Esophagus muscularis mucosa (tissue), 4 donors: ENCODE results near the gene BST1.

Experiments used
- EP300 ChIP-seq: sonication (generic); formaldehyde crosslinking; IDR thresholded peaks from one replicate; pipeline ENCODE4 v1.6.1; 2017; ENCODE audit warnings: antibody characterized with exemption
- POLR2AphosphoS5 ChIP-seq, 2 donors: sonication (generic); formaldehyde crosslinking; IDR thresholded peaks; one replicate each; pipeline ENCODE4 v1.6.1; 2017; ENCODE audit warnings: antibody characterized with exemption in 2 of 2
- TF ChIP-seq, protein P1 (sequence below), 3 experiments: fragments of 200-600 bp in 2 of 3; fragments of 450-650 bp in 1 of 3; sonication (generic) in 2 of 3; IDR thresholded peaks; one replicate each; pipeline ENCODE4 v1.5.1; 2017 to 2019; ENCODE audit warnings: antibody characterized with exemption in 3 of 3, mild to moderate bottlenecking in 2 of 3, moderate library complexity in 1 of 3

DNA sequence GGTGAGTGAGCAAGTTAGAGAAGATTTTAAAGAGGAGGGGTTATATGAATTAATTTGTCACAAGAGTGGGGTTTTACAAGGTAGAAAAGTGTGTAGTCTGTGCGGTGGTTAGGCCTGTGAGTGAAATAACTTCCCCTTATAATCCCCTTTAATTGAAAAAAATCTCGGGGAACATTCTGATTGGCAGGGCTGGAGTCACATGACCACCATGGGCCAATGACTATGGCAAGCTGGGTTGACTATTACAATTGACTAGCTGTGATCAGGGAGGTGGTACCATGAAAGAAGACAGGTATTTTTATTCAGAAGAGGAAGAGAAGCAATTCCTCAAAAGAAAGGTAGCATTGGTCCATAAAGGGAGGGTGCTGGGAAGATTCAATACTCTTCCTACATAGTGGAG lies 48.3 kb downstream of the BST1 start:
- no peak for TF ChIP-seq POLR2AphosphoS5 (IDR thresholded peaks at IDR 0.05)
- TF ChIP-seq, protein P1, sequence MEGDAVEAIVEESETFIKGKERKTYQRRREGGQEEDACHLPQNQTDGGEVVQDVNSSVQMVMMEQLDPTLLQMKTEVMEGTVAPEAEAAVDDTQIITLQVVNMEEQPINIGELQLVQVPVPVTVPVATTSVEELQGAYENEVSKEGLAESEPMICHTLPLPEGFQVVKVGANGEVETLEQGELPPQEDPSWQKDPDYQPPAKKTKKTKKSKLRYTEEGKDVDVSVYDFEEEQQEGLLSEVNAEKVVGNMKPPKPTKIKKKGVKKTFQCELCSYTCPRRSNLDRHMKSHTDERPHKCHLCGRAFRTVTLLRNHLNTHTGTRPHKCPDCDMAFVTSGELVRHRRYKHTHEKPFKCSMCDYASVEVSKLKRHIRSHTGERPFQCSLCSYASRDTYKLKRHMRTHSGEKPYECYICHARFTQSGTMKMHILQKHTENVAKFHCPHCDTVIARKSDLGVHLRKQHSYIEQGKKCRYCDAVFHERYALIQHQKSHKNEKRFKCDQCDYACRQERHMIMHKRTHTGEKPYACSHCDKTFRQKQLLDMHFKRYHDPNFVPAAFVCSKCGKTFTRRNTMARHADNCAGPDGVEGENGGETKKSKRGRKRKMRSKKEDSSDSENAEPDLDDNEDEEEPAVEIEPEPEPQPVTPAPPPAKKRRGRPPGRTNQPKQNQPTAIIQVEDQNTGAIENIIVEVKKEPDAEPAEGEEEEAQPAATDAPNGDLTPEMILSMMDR (IDR thresholded peaks at IDR 0.05): no peak
- no peak for TF ChIP-seq EP300
